ENCODE measurements around the gene MED26.
A peak's percentile ranks its signal among the peaks of the same experiment; 100 is the strongest.
"Not testable (repeated sequence)": the region's sequence is repeated elsewhere in the genome, so short reads cannot be mapped to it uniquely, and the experiment has no call there.

Gene MED26

GRCh38 chr19:16628183-16628983, at the start of gene MED26:
Gene MED26, minus strand, starts transcription at chr19:16628204. Its CDS starts 261 bp downstream, at chr19:16627943.
- peak within 1 kb of the TSS; percentile 79 to 100 (median 98) for H3K4me3 ChIP-seq
- peaks cover 53 to 67% (median 61%) of the 10 kb centered on the region in 11 experiments for H3K36me3 ChIP-seq
- H3K9ac ChIP-seq = peak within 1 kb of the TSS; percentile 94 to 99 (median 97)
- peak within 1 kb of the TSS; percentile 91 to 97 (median 96) for H3K4me2 ChIP-seq
- H4K20me1 ChIP-seq = peaks cover 40 to 79% (median 44%) of the 10 kb centered on the region in 11 experiments
- H3K9me3 ChIP-seq (replicated peaks in 1 of 11) = peaks cover 8 to 24% (median 18%) of the 10 kb centered on the region in 11 experiments; a peak in 17 of 22 replicates
- no peak for TF ChIP-seq Cebpa-rat (IDR thresholded peaks at IDR 0.05)
- no peaks in the 10 kb centered on the region for H3K27me3 ChIP-seq
- peak within 1 kb of the TSS; percentile 82 to 96 (median 90) for H3K27ac ChIP-seq
- peaks cover 27 to 33% (median 29%) of the 10 kb centered on the region in 10 experiments for H3K4me1 ChIP-seq

GRCh38 chr19:16677055-16677454, 49.1 kb upstream of the MED26 start:
- H3K4me1 ChIP-seq = peaks cover 0 to 19% (median 0%) of the 10 kb centered on the region in 10 experiments; a peak in 1 of 20 replicates
- no peak overlapping the region for H3K4me2 ChIP-seq
- no peak overlapping the region for H3K9ac ChIP-seq
- H3K27ac ChIP-seq = no peak overlapping the region
- TF ChIP-seq Cebpa-rat (IDR thresholded peaks at IDR 0.05) = no peak
- H3K4me3 ChIP-seq = no peak overlapping the region
- peaks cover 23 to 35% (median 28%) of the 10 kb centered on the region in 11 experiments for H3K36me3 ChIP-seq
- H3K27me3 ChIP-seq = no peaks in the 10 kb centered on the region
- peaks cover 20 to 29% (median 24%) of the 10 kb centered on the region in 11 experiments for H3K9me3 ChIP-seq (replicated peaks in 1 of 11)
- H4K20me1 ChIP-seq = no peaks in the 10 kb centered on the region

GRCh38 chr19:16676101-16676798, 48.2 kb upstream of the MED26 start:
- no peak for TF ChIP-seq Cebpa-rat (IDR thresholded peaks at IDR 0.05)

GRCh38 chr19:16673839-16674238, 45.8 kb upstream of the MED26 start:
- H3K9me3 ChIP-seq (replicated peaks in 1 of 11); H3K4me2 ChIP-seq; H4K20me1 ChIP-seq; H3K4me3 ChIP-seq; H3K27ac ChIP-seq; H3K27me3 ChIP-seq; H3K9ac ChIP-seq: not testable (repeated sequence)
- Histone ChIP-seq H3K4me1 (peaks cover 0 to 19% (median 0%) of the 10 kb centered on the region in 10 experiments; a peak in 1 of 20 replicates), H3K36me3 (peaks cover 0 to 16% (median 5%) of the 10 kb centered on the region in 11 experiments; a peak in 5 of 22 replicates)

More at GRCh38 chr19:16676101-16676798, 48.2 kb upstream of the MED26 start:
- Histone ChIP-seq H3K4me1 (peaks cover 0 to 19% (median 0%) of the 10 kb centered on the region in 10 experiments; a peak in 1 of 20 replicates), H3K9me3 (replicated peaks in 1 of 11) (peaks cover 15 to 21% (median 17%) of the 10 kb centered on the region in 11 experiments), H4K20me1 (no peaks in the 10 kb centered on the region), H3K4me3 (no peak overlapping the region), H3K27me3 (no peaks in the 10 kb centered on the region), H3K9ac (no peak overlapping the region), H3K36me3 (peaks cover 15 to 27% (median 20%) of the 10 kb centered on the region in 11 experiments), H3K27ac (no peak overlapping the region), H3K4me2 (no peak overlapping the region)

- no peak for TF ChIP-seq Cebpa-rat (IDR thresholded peaks at IDR 0.05)
- Histone ChIP-seq H3K27me3 (no peaks in the 10 kb centered on the region), H3K9ac (no peak overlapping the region), H3K9me3 (replicated peaks in 1 of 11) (no peaks in the 10 kb centered on the region), H3K4me3 (no peak overlapping the region), H3K4me2 (no peak overlapping the region), H3K36me3 (peaks cover 0 to 16% (median 5%) of the 10 kb centered on the region in 11 experiments; a peak in 5 of 22 replicates), H4K20me1 (no peaks in the 10 kb centered on the region), H3K27ac (no peak overlapping the region), H3K4me1 (peaks cover 0 to 16% (median 0%) of the 10 kb centered on the region in 10 experiments; a peak in 1 of 20 replicates)
These were observed 45.2 kb upstream of the MED26 start for GRCh38 chr19:16673231-16673630.

- peaks cover 0 to 15% (median 0%) of the 10 kb centered on the region in 10 experiments; a peak in 9 of 20 replicates for H3K4me1 ChIP-seq
- H3K27me3 ChIP-seq = no peaks in the 10 kb centered on the region
- no peak for TF ChIP-seq Cebpa-rat (IDR thresholded peaks at IDR 0.05)
- H3K27ac ChIP-seq = no peak overlapping the region
- H3K9ac ChIP-seq = no peak overlapping the region
- no peak overlapping the region for H3K4me3 ChIP-seq
- H3K36me3 ChIP-seq = peaks cover 0 to 16% (median 0%) of the 10 kb centered on the region in 11 experiments; a peak in 6 of 22 replicates
- H4K20me1 ChIP-seq = no peaks in the 10 kb centered on the region
- no peak overlapping the region for H3K4me2 ChIP-seq
- H3K9me3 ChIP-seq (replicated peaks in 1 of 11) = no peaks in the 10 kb centered on the region
These were observed 43.8 kb upstream of the MED26 start for GRCh38 chr19:16671652-16672274.

GRCh38 chr19:16670291-16670690, 42.3 kb upstream of the MED26 start:
- Histone ChIP-seq H3K9ac (no peak overlapping the region), H3K27me3 (no peaks in the 10 kb centered on the region), H3K9me3 (replicated peaks in 1 of 11) (no peaks in the 10 kb centered on the region), H4K20me1 (no peaks in the 10 kb centered on the region), H3K4me1 (peaks cover 0 to 28% (median 0%) of the 10 kb centered on the region in 10 experiments; a peak in 9 of 20 replicates), H3K27ac (no peak overlapping the region), H3K36me3 (peaks cover 0 to 16% (median 0%) of the 10 kb centered on the region in 11 experiments; a peak in 6 of 22 replicates), H3K4me2 (no peak overlapping the region), H3K4me3 (no peak overlapping the region)
- TF ChIP-seq Cebpa-rat (IDR thresholded peaks at IDR 0.05) = no peak

- Histone ChIP-seq H3K36me3 (peaks cover 0 to 15% (median 0%) of the 10 kb centered on the region in 11 experiments; a peak in 6 of 22 replicates), H3K4me1 (peaks cover 4 to 42% (median 9%) of the 10 kb centered on the region in 10 experiments; a peak in 19 of 20 replicates)
- not testable (repeated sequence) for H3K27me3 ChIP-seq; H3K4me3 ChIP-seq; H3K9ac ChIP-seq; H3K9me3 ChIP-seq (replicated peaks in 1 of 11); H3K4me2 ChIP-seq; H4K20me1 ChIP-seq; H3K27ac ChIP-seq
These were observed 40.7 kb upstream of the MED26 start for GRCh38 chr19:16668702-16669101.

- Histone ChIP-seq H3K36me3 (peaks cover 0 to 15% (median 0%) of the 10 kb centered on the region in 11 experiments; a peak in 6 of 22 replicates), H3K4me2 (no peak overlapping the region), H3K4me1 (peaks cover 8 to 47% (median 14%) of the 10 kb centered on the region in 10 experiments), H4K20me1 (no peaks in the 10 kb centered on the region), H3K27ac (no peak overlapping the region), H3K4me3 (no peak overlapping the region), H3K9me3 (replicated peaks in 1 of 11) (no peaks in the 10 kb centered on the region), H3K9ac (no peak overlapping the region), H3K27me3 (no peaks in the 10 kb centered on the region)
- TF ChIP-seq Cebpa-rat (IDR thresholded peaks at IDR 0.05) = no peak
These were observed 40.2 kb upstream of the MED26 start for GRCh38 chr19:16668176-16668575.
